ENCODE data around the gene DDX49.
"Not testable (repeated sequence)": the region's sequence is repeated elsewhere in the genome, so short reads cannot be mapped to it uniquely, and the experiment has no call there.

DDX49 gene

DNA sequence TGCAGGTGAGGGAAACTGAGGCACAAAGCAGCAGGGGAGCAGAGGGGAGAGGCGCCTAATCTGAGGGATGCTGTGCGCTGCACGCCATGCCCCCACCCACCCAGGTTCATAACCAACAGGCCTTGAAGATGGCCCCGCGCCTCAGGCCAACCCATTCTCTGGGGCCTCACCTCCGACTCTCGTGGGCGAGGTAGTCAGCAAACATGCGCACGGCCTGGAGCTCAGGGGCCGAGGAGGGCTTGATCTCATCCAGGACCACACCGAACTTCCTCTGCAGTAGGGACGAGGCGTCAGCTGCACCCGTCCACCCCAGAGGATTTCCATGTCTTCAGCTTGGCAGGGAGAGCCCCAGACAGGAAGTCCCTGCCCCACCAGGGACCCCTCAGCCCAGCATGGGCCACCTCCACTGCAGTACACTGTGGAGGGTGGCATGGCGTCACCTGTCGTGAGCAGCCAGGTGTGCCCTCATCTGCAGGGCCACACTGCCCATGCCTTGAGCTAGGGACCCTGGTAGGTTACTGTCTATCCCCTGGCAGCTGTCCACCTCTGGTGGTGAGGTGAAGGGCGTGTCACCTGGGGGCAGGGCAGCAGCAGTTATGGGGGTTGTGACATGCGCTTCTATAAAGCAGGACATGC, 8.6 kb upstream of the DDX49 start:
- no peak for DNase-seq (ENCODE audit: low read depth)

DNA sequence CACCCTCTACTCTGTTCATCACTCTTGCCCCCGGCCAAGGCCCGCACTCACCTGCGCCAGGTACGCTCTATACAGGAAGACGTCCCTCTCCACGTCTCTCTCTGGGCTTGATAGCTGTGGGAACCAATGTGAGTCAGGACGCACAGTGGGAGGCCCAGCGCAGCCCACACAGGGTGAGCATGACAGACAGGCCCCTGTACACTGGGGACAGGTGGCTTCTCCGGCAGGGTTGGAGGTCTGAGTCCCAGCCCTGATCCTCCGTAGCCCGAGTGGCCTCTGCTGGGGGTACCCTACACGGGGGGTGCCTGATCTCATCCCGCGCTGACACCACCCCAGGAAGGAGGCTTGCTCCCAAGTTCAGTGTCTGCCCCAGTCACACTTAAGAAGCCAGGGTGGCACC, 6.6 kb upstream of the DDX49 start:
- no peak for DNase-seq (ENCODE audit: low read depth)

DNA sequence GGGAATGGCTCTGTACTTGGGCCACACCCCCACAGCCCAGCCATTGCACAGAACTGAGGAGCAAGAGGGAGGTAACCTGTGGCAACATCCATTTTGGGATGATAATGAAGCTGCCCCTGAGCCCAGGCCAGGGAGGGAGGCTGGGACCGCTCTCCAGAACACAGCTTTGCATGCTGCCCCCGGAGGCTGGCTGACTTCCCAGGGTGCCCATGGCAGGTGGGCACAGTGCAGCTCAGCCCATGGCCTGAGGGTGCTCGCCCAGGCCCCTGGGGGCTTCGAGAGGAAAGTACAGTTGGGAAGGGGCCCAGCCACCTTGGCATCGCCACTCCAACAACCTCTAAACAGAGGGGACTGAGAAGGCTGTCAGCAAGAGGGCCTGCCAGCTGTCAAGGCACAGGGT, 6.0 kb upstream of the DDX49 start:
- DNase-seq (ENCODE audit: low read depth), result no peak

DNA sequence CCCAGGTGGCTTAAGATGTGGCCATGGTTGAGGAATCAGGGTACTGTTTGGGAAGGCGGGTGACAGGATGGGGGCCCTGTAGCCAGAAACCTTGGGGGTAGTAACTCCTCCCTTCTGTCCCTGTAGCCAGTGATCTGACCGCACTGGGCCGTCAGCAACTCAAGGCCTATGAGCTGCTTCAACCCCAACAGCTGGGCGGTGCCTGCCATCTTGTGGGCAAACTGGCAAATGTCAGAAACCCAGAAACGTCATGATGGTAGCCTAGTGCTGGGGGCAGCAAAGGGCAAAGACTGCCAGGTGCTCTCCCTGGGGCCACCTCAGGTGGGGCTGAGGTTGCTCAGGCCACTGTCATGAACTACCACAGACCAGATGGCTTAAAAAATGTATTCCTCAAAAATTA, 3.9 kb upstream of the DDX49 start:
- no peak for DNase-seq (ENCODE audit: low read depth)

DNA sequence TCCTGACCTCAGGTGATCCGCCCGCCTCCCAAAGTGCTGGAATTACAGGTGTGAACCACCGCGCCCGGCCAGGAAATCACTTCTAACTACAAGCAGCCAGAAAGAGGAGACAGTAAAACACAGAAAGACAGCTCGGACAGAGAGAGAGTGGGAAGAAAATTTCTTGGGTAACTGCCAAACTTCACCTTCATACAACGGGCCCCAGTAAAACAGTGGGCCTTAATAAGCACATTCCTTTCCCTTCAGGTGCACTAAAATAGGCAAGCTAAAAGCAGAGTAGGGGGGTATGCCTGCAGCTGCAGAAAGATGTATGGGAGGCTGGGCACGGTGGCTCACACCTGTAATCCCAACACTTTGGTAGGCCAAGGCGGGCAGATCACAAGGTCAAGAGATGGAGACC, 1.9 kb upstream of the DDX49 start:
- DNase-seq (ENCODE audit: low read depth), result not testable (repeated sequence)

DNA sequence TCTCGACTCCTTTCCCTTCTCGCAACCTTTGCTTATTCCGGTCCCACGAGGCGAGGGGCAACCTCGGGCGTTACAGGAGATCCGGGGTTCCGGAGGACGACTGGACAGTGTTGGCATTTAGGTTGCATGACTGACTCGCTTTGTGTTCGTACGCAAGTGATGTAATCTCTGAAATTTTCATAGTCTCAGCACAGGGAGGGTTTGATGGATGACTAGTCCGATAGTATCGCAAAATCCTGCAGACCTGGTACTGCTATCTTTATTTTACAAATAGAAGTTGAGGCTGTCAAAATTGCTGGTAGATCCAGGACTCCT, 342 bp downstream of the DDX49 start:
- no peak for DNase-seq (ENCODE audit: low read depth)

DNA sequence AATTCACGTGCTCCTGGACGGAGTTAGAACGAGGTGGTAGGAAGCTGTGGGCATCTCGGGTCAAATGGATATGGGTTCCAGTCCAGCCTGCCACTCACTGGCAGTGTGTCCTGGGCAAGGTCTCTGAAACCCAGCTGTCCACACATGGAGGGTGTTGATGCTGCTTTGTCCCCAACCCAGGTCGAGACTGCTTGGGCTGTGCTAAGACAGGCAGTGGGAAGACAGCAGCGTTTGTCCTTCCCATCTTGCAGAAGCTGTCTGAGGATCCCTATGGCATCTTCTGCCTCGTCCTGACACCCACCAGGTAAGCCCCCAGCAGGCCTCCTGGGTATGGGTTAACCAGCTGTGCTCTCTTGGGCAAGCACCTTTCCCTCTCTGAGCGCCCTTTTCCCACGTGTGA, 885 bp downstream of the DDX49 start:
- no peak for DNase-seq (ENCODE audit: low read depth)

DNA sequence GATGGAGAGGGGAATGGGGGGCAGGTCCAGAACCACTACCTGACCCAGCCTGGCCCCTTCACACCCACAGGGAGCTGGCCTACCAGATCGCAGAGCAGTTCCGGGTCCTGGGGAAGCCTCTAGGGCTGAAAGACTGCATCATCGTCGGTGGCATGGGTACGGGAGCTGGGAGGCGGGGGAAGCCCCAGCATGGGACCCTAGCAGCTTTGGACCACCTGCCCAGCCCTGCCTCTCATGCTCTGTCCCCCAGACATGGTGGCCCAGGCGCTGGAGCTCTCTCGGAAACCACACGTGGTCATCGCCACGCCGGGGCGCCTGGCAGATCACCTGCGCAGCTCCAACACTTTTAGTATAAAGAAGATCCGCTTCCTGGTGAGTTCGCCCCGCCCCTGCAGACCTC, 2.1 kb downstream of the DDX49 start:
- no peak for DNase-seq (ENCODE audit: low read depth)

DNA sequence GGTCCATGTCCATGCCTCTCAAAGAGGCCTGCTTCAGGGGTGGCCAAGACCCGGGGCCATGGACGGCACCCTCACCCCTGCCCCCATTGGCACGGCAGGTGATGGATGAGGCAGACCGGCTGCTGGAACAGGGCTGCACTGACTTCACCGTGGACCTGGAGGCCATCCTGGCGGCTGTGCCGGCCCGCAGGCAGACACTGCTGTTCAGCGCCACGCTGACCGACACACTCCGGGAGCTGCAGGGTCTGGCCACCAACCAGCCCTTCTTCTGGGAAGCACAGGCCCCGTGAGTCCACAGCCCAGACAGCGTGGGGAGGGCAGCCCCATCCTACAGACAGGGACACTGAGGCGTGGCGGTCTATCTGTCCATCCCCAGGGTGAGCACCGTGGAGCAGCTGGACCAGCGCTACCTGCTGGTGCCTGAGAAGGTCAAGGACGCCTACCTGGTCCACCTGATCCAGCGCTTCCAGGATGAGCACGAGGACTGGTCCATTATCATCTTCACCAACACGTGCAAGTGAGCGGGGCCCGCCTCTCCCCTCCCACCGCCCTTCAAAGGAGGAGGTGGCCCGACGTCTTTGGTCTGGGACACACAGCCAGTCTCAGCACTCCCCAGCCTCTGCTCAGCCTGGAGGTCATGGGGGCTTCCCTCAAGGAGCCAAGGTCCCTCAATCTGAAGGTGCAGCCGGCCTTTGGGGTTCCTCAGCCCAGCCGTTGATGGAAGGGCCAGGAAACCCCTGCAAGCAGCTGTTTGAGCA, 2.9 kb downstream of the DDX49 start:
- no peak for DNase-seq (ENCODE audit: low read depth)

DNA sequence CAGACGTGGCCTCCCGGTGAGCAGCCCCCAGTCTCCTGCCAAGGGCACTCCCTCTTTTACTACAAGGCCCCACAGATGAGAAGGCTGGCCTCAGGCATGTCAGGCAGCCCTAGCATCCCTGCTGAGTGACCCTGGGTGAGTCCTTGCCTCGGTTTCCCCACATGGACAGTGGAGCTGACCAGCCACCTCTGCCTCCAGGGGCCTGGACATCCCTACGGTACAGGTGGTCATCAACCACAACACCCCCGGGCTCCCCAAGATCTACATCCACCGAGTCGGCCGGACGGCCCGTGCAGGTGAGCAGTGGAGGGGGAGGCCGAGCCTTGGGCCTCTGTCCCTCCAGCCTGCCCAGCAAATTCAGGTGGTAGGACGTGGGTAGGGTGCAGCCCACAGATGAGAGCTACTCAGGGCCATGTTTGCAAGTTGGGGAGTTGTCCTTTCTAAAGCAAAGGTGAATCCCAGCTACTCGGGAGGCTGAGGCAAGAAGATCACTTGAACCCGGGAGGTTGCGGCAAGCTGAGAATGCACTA, 5.2 kb downstream of the DDX49 start:
- no peak for DNase-seq (ENCODE audit: low read depth)

DNA sequence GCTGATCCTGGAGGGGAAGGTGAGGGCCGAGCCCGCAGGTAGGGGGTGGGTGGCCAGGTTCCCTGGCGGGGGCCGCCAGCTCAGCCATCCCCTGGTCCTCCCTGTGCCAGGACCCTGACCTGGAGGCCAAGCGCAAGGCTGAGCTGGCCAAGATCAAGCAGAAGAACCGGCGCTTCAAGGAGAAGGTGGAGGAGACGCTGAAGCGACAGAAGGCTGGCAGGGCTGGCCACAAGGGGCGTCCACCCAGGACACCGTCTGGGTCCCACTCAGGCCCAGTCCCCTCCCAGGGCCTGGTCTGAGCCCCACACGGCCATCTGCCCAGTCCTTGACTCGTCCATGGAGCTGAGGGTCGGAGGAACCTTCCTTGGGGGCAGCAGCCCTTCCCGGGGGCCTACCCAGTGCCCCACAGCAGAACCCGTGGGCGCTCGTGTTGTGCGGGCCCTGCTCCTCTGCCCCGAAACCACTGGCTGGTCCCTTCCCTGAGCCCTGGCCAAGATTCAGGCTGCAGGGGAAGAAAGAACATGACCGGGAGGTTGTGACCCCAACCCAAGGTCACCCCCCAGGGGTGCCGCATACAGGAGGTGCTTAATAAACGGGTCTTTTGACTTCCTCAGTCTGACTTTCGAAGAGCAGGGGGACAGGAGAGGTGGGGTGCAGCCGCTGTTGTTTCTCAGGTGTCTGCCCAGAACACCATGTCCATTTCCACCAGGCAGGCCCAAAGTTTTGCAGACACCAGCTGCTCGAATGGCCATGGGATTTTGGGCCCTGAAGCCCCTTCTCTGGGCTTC, 8.7 kb downstream of the DDX49 start:
- no peak for DNase-seq (ENCODE audit: low read depth)

DNA sequence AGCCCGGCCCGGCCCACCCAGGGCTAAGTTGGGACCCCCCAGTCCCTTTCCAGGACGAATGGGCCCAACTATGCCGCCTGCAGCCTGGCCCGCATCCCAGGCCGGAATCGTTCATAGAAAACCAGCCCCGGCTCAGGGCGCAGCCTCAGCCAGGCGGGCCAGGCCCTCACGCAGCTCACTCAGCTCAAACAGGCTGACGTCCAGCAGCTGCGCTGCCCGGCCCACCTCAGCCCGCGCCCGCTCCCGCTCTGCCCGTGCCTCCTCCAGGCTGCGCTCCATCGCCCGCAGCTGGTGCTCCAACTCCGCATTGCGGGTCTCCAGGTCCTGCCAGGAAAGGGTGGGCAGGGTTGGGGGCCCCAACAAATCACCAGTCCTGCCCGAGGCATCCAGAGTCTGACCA, 9.8 kb downstream of the DDX49 start:
- DNase-seq (ENCODE audit: low read depth), result no peak

DNA sequence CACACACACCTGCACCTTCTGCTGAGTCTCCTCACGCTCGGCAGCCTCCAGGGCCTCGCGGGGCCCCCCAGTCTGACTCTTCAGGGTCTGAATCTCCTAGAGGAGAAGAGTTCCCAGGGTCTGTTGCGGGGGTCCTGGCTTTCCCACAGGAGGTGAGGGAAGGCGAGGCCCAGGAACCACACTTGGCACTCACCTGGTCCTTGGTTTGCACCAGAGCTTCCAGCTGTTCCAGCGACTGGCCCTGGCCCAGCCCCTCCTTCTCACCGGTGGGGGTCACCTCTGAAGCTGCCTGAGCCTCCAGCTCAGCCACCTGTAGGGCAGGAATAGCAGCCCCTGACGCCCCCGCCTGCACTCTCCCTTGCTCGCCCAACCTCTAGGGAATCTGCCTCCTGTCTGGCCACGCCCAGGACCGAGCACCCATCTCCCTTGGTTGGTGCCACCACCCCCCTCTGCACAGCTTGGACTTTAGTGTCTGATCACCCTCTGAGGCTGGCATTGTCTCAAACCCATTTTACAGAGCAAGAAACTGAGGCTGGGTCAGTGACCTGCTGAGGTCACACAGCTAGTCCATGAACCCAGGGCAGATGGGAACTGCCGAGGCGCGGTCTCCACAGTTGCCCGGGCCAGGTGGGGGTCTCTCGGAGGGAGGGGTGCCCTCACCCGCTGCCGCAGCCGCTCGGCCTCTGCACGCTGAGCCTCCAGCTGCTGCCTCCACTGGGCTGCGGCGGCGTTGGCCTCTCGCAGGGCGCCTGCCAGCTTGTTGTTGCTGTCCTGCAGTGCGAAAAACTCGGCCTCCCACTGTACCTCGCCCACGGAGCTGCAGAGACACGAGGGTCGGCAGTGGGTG, 12.0 kb downstream of the DDX49 start:
- no peak for DNase-seq (ENCODE audit: low read depth)

DNA sequence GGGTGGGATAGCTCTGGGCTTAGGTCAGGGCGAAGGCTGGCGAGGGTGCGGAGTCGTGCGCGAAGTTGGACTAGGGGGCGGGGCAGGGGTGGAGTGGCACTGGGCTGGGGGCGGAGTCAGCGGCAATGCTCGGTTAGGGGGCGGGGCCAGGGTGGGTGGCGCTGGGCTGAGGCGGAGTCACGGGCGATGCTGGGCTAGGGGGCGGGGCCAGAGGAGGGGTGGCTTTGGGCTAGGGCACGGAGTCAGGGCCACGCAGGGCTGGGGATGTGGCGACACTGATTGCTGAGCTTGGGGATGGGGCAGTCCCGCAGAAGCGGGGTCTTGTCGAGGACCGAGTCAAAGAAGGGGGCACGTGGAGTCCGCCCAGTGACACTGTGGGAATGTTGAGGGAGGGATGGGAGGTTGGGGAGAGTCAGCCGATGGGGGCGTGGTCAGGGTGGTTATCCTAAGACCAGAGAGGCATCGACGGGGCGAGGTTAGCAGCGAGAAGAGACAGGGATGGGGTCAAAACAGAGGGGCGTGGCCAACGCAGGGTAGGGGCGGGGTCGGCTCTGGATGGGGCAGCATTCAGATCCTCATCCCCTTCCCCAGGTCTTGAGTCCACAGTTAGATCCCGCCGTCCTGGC, 12.8 kb downstream of the DDX49 start:
- peak; percentile 74 for DNase-seq (ENCODE audit: low read depth)

DNA sequence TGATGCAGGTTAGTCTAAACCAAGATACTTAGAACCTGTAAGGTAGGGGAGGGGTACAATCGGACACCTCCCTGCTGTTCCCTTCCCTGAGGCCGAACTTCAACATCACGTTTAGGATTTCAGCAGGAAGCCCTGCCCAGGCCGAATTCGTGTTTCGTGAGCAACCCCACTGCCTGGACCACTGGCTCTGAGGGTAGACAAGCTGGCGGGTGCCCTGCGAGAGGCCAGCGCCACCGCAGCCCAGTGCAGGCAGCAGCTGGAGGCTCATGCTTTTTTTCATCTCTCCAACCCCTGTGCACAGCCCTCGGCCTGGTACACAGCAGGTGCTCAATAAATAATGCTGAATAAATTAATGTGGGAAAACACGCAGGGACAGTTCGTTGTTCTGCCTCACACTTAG, 13.8 kb downstream of the DDX49 start:
- no peak for DNase-seq (ENCODE audit: low read depth)

DNA sequence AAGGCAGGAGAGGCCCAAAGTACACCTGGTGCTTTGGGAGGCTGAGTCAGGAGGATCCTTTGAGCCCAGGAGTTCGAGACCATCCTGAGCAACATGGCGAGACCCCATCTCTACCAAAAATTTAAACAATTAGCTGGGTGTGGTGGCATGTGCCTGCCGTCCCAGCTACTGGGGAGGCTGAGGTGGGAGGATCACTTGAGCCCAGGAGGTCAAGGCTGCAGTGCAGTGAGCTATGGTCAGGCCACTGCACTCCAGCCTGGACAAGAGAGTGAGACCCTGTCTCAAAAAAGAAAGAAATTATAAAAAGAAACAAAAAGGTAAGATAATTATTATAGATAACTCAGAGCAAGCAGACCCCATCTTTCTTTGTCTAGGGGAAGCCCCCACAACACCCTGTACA, 19.6 kb downstream of the DDX49 start:
- no peak for DNase-seq (ENCODE audit: low read depth)

DNA sequence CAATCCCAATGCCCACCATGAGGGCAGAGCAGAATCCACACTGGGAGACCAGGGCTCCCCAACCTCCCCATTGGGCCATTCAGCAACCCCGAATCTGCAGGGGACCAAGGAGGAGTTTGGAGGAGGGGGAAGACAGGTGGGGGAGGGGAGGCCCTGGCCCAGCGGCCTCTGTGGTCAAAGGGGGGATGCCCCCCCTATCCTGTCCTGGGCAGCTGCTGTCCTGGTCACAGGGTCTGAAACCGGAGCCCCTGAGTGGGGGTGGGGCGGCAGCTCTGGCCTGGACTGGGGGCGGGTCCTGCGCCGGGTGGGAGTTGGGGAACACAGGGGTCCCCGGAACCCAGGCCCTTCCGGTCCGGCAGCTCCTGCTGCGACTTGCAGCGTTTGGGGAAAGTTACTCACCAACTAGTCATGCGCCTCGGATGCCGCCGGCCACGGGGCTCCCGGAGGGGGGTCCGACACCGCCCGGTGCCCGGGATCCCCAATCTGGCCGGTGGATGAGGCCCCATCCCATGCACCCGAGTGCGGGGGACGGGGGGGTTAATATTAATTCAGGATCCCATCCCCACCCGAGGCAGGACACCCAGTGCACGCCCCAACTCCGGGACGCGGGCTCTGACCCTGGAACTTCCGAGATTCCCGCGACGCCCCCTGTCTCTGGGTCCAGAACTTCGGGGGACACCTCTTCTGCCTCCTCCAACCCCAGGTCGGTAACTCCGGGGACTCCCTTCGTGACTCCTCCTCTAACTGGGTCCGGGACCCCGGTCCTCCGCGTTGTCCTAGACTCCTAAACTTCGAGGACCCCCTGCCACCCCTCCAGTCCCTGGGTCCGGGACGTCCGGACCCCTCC, 20.6 kb downstream of the DDX49 start:
- no peak for DNase-seq (ENCODE audit: low read depth)

DNA sequence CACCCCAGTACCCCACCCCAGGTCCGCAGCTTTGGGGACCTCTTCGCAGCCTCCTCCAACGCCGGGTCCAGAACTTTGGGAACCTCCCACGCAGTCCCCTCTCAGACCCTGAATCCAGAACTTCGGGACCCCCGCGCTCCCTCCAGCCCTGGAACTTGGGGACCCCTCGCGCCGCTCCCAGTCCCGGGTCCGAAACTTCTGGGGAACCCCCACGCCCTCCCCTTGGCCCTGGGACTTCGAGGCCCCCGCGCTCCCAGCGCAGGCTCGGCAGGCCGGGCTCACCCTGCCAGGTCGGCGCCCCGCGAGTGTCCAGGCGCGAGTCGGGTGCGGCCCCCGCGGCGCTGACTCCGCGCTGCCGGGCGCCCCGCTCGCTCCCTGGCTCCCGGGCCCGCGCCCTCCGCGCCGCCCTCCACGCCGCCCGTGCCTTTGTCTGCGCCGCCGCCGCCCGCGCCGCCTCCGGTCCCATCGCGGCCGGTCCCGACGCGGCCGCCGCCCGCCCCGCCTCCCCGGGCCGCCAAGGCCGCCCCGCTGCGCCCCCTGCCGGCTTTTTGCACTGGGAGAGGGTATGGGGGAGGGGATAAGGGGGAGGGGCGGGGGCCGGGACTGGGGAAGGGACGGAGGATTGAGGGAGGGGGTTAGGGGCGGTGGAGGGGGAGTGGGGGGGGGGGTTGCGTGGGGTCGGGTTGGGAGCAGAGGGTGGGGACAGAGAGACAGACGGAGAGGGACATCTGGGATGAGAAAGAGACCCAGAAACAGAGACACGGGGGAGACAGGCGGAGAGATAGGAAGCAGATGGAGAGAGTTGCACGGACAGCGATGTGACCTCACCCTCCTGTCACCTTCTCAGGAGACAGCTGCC, 21.5 kb downstream of the DDX49 start, which contains the start of gene HOMER3:
Gene HOMER3 (minus strand): TSS at position 449 of the 859 bp plus-strand sequence. CDS start 2,235 bp downstream, outside the sequence.
- DNase-seq (ENCODE audit: low read depth), result peak; percentile 64

DNA sequence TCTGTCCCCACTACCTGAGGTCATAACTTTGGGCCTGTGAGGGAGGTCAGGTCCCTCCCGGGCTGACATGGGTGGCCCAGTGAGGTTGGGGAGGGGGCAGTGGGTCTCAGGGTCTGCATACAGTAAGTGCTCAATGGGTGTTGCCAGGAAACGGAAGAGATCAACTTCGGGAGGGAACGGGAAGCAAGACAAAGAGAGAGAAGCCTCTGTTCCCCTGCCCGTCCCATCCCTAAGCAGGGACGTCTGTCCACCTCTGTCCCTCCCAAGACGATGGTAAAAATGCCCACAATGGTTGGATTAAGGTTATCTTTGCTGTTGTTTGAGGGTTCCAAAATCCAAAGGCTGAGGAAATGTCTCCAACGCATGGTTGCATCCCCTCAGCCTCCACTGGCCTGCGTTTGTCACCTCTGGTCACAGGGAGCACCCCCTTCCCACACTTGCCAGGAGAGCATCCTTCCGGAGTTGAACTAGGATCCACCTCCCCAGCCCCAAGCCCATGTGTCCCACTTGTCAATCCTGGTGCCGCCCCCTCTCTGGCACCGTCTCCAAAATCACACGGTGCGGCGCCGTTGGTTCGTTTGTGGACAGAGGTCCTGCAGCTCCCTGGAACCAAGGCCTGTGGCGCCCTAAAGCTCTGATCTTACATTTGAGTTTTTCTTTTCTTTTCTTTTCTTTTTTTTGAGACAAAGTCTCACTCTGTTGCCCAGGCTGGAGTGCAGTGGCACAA, 22.3 kb downstream of the DDX49 start:
- no peak for DNase-seq (ENCODE audit: low read depth)
